ENCODE results near the gene HAUS7. TPM values are rescaled to one million over a fixed set of nuclear protein-coding genes. Genes with fewer than 3 reads are reported as not detected.

The HAUS7 gene
- total and polyA plus RNA-seq, 5 donors from 2014 or later: 28.0 to 43.1 (median 34.4) TPM

- no peaks in the 10 kb centered on the region for H3K4me1 ChIP-seq (ENCODE audit: control insufficient read depth, insufficient read depth, low read length, poor library complexity, severe bottlenecking)
- DNase-seq (no peak), ATAC-seq (ENCODE audit: low read depth in 2 of 2) (no peak)
- no peak overlapping the region for H3K27ac ChIP-seq (ENCODE audit: insufficient read depth, low read length, poor library complexity, severe bottlenecking)
- no peak overlapping the region for H3K4me3 ChIP-seq (ENCODE audit: low read depth, low read length)
- no peaks in the 10 kb centered on the region for H3K27me3 ChIP-seq (ENCODE audit: control insufficient read depth, insufficient read depth, low read length)
- no peaks in the 10 kb centered on the region for H3K9me3 ChIP-seq (ENCODE audit: control insufficient read depth in 2 of 2, low read length in 2 of 2)
- Mint-ChIP-seq H3K9me3 (peaks cover 0 to 1% (median 0%) of the 10 kb centered on the region in 7 donors), H3K36me3 (no peaks in the 10 kb centered on the region), H3K27ac (no peak overlapping the region), H3K4me1 (no peaks in the 10 kb centered on the region), H3K27me3 (no peaks in the 10 kb centered on the region), H3K4me3 (no peak overlapping the region)
- no peaks in the 10 kb centered on the region for H3K36me3 ChIP-seq (ENCODE audit: control insufficient read depth, insufficient read depth, low read length)
Observed at GRCh38 chrX:153445106-153445855, 25.1 kb downstream of the HAUS7 start.

- Mint-ChIP-seq H3K27ac (no peak overlapping the region), H3K4me3 (no peak overlapping the region), H3K4me1 (no peaks in the 10 kb centered on the region), H3K9me3 (peaks cover 0 to 1% (median 0%) of the 10 kb centered on the region in 7 donors), H3K27me3 (no peaks in the 10 kb centered on the region), H3K36me3 (no peaks in the 10 kb centered on the region)
- Histone ChIP-seq H3K27me3 (ENCODE audit: control insufficient read depth, insufficient read depth, low read length) (no peaks in the 10 kb centered on the region), H3K4me1 (ENCODE audit: control insufficient read depth, insufficient read depth, low read length, poor library complexity, severe bottlenecking) (no peaks in the 10 kb centered on the region), H3K4me3 (ENCODE audit: low read depth, low read length) (no peak overlapping the region), H3K27ac (ENCODE audit: insufficient read depth, low read length, poor library complexity, severe bottlenecking) (no peak overlapping the region), H3K36me3 (ENCODE audit: control insufficient read depth, insufficient read depth, low read length) (no peaks in the 10 kb centered on the region), H3K9me3 (ENCODE audit: control insufficient read depth in 2 of 2, low read length in 2 of 2) (no peaks in the 10 kb centered on the region)
- ATAC-seq (ENCODE audit: low read depth in 2 of 2) (no peak), DNase-seq (no peak)
Observed at GRCh38 chrX:153444333-153445011, 25.9 kb downstream of the HAUS7 start.

GRCh38 chrX:153443476-153444332, 26.7 kb downstream of the HAUS7 start:
- Mint-ChIP-seq H3K36me3 (no peaks in the 10 kb centered on the region), H3K27ac (no peak overlapping the region), H3K9me3 (peaks cover 0 to 1% (median 0%) of the 10 kb centered on the region in 7 donors), H3K4me3 (no peak overlapping the region), H3K4me1 (no peaks in the 10 kb centered on the region), H3K27me3 (no peaks in the 10 kb centered on the region)
- no peaks in the 10 kb centered on the region for H3K9me3 ChIP-seq (ENCODE audit: control insufficient read depth in 2 of 2, low read length in 2 of 2)
- DNase-seq (no peak), ATAC-seq (ENCODE audit: low read depth in 2 of 2) (no peak)
- no peak overlapping the region for H3K4me3 ChIP-seq (ENCODE audit: low read depth, low read length)
- H3K27me3 ChIP-seq (ENCODE audit: control insufficient read depth, insufficient read depth, low read length): no peaks in the 10 kb centered on the region
- H3K27ac ChIP-seq (ENCODE audit: insufficient read depth, low read length, poor library complexity, severe bottlenecking): no peak overlapping the region
- H3K36me3 ChIP-seq (ENCODE audit: control insufficient read depth, insufficient read depth, low read length): no peaks in the 10 kb centered on the region
- H3K4me1 ChIP-seq (ENCODE audit: control insufficient read depth, insufficient read depth, low read length, poor library complexity, severe bottlenecking): no peaks in the 10 kb centered on the region

- H3K4me1 ChIP-seq (ENCODE audit: control insufficient read depth, insufficient read depth, low read length, poor library complexity, severe bottlenecking): no peaks in the 10 kb centered on the region
- ATAC-seq (ENCODE audit: low read depth in 2 of 2) (no peak), DNase-seq (no peak)
- Mint-ChIP-seq H3K36me3 (no peaks in the 10 kb centered on the region), H3K4me1 (no peaks in the 10 kb centered on the region), H3K9me3 (peaks cover 0 to 1% (median 0%) of the 10 kb centered on the region in 7 donors), H3K4me3 (no peak overlapping the region), H3K27me3 (peaks cover under 1% of the 10 kb centered on the region), H3K27ac (no peak overlapping the region)
- no peaks in the 10 kb centered on the region for H3K36me3 ChIP-seq (ENCODE audit: control insufficient read depth, insufficient read depth, low read length)
- no peak overlapping the region for H3K4me3 ChIP-seq (ENCODE audit: low read depth, low read length)
- H3K9me3 ChIP-seq (ENCODE audit: control insufficient read depth in 2 of 2, low read length in 2 of 2): no peaks in the 10 kb centered on the region
- no peaks in the 10 kb centered on the region for H3K27me3 ChIP-seq (ENCODE audit: control insufficient read depth, insufficient read depth, low read length)
- no peak overlapping the region for H3K27ac ChIP-seq (ENCODE audit: insufficient read depth, low read length, poor library complexity, severe bottlenecking)
Observed at GRCh38 chrX:153442463-153442862, 27.9 kb downstream of the HAUS7 start.

- Histone ChIP-seq H3K4me1 (ENCODE audit: control insufficient read depth, insufficient read depth, low read length, poor library complexity, severe bottlenecking) (no peaks in the 10 kb centered on the region), H3K27me3 (ENCODE audit: control insufficient read depth, insufficient read depth, low read length) (no peaks in the 10 kb centered on the region), H3K36me3 (ENCODE audit: control insufficient read depth, insufficient read depth, low read length) (no peaks in the 10 kb centered on the region), H3K27ac (ENCODE audit: insufficient read depth, low read length, poor library complexity, severe bottlenecking) (no peak overlapping the region), H3K9me3 (ENCODE audit: control insufficient read depth in 2 of 2, low read length in 2 of 2) (no peaks in the 10 kb centered on the region), H3K4me3 (ENCODE audit: low read depth, low read length) (no peak overlapping the region)
- no peaks in the 10 kb centered on the region for H3K4me1 Mint-ChIP-seq
- no peak overlapping the region for H3K4me3 Mint-ChIP-seq
- H3K27ac Mint-ChIP-seq: no peak overlapping the region
- DNase-seq (no peak), ATAC-seq (ENCODE audit: low read depth in 2 of 2) (no peak)
- no peaks in the 10 kb centered on the region for H3K36me3 Mint-ChIP-seq
- H3K27me3 Mint-ChIP-seq: peaks cover 4% of the 10 kb centered on the region
- no peaks in the 10 kb centered on the region for H3K9me3 Mint-ChIP-seq
Observed at GRCh38 chrX:153441981-153442380, 28.4 kb downstream of the HAUS7 start.

- H3K36me3 ChIP-seq (ENCODE audit: control insufficient read depth, insufficient read depth, low read length): no peaks in the 10 kb centered on the region
- Mint-ChIP-seq H3K27me3 (peaks cover 4% of the 10 kb centered on the region), H3K36me3 (no peaks in the 10 kb centered on the region), H3K9me3 (no peaks in the 10 kb centered on the region), H3K4me3 (no peak overlapping the region), H3K27ac (no peak overlapping the region), H3K4me1 (no peaks in the 10 kb centered on the region)
- ATAC-seq (ENCODE audit: low read depth in 2 of 2) (no peak), DNase-seq (no peak)
- no peak overlapping the region for H3K27ac ChIP-seq (ENCODE audit: insufficient read depth, low read length, poor library complexity, severe bottlenecking)
- no peaks in the 10 kb centered on the region for H3K9me3 ChIP-seq (ENCODE audit: control insufficient read depth in 2 of 2, low read length in 2 of 2)
- no peaks in the 10 kb centered on the region for H3K4me1 ChIP-seq (ENCODE audit: control insufficient read depth, insufficient read depth, low read length, poor library complexity, severe bottlenecking)
- no peaks in the 10 kb centered on the region for H3K27me3 ChIP-seq (ENCODE audit: control insufficient read depth, insufficient read depth, low read length)
- no peak overlapping the region for H3K4me3 ChIP-seq (ENCODE audit: low read depth, low read length)
Observed at GRCh38 chrX:153441296-153441695, 29.1 kb downstream of the HAUS7 start.

- ATAC-seq (ENCODE audit: low read depth in 2 of 2) (no peak), DNase-seq (no peak)
- Histone ChIP-seq H3K27ac (ENCODE audit: insufficient read depth, low read length, poor library complexity, severe bottlenecking) (no peak overlapping the region), H3K4me1 (ENCODE audit: control insufficient read depth, insufficient read depth, low read length, poor library complexity, severe bottlenecking) (no peaks in the 10 kb centered on the region), H3K27me3 (ENCODE audit: control insufficient read depth, insufficient read depth, low read length) (no peaks in the 10 kb centered on the region), H3K4me3 (ENCODE audit: low read depth, low read length) (no peak overlapping the region), H3K36me3 (ENCODE audit: control insufficient read depth, insufficient read depth, low read length) (no peaks in the 10 kb centered on the region), H3K9me3 (ENCODE audit: control insufficient read depth in 2 of 2, low read length in 2 of 2) (no peaks in the 10 kb centered on the region)
- no peaks in the 10 kb centered on the region for H3K9me3 Mint-ChIP-seq
- H3K4me3 Mint-ChIP-seq: no peak overlapping the region
- no peaks in the 10 kb centered on the region for H3K36me3 Mint-ChIP-seq
- H3K4me1 Mint-ChIP-seq: no peaks in the 10 kb centered on the region
- H3K27me3 Mint-ChIP-seq: peaks cover 4% of the 10 kb centered on the region
- no peak overlapping the region for H3K27ac Mint-ChIP-seq
Observed at GRCh38 chrX:153440556-153441135, 29.7 kb downstream of the HAUS7 start.

Measured in CD4-positive, CD25-positive, alpha-beta regulatory T cell (primary cell).